ENCODE data around the gene ZSCAN2.

DNA sequence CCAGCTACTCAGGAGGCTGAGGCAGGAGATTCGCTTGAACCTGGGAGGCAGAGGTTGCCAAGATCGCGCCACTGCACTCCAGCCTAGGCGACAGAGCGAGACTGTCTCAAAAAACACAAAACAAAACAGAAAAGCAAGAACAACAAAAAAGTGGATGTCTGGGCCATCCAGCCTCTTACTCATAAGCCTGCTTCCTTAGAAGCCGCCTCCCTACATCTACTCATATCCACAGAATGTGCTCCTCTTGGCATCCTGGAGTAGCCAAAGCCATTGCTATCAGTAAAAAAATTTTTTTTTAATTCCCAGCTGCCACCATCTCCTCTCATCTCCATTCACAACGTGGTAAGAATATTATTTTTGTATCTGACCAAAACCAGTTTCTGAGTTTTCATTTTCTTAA is 10.8 kb downstream of the ZSCAN2 start:
- TF ChIP-seq CTCF (IDR thresholded peaks at IDR 0.05) (no peak), POLR2A (IDR thresholded peaks at IDR 0.05) (no peak), EP300 (IDR thresholded peaks at IDR 0.05) (no peak)
